ENCODE measurements around the gene DHRS12.

- TF ChIP-seq POLR2A (IDR thresholded peaks at IDR 0.05), result no peak
- no peak for TF ChIP-seq CTCF (IDR thresholded peaks at IDR 0.05)
Observed at GRCh38 chr13:51734786-51735185, 69.2 kb downstream of the DHRS12 start.
